ENCODE data around the gene ARL14. TPM values are rescaled to one million over a fixed set of nuclear protein-coding genes. Genes with fewer than 3 reads are reported as not detected.
A peak's percentile ranks its signal among the peaks of the same experiment; 100 is the strongest.

The ARL14 gene
- total RNA-seq, 4 donors from 2014 or later, result not detected

GRCh38 chr3:160671995-160672394 lies 5.0 kb upstream of the ARL14 start:
- TF ChIP-seq POLR2A (IDR thresholded peaks at IDR 0.05) (no peak), CTCF (IDR thresholded peaks at IDR 0.05) (no peak), EP300 (IDR thresholded peaks at IDR 0.05) (no peak)
- no peaks in the 10 kb centered on the region for H3K27me3 ChIP-seq
- DNase-seq (ENCODE audit: low spot score in 2 of 2), result no peak
- no peaks in the 10 kb centered on the region for H3K36me3 ChIP-seq
- H3K27ac ChIP-seq, result no peak overlapping the region
- H3K9me3 ChIP-seq, result no peaks in the 10 kb centered on the region
- 89 to 96% methylated on average over 2 of the region's 2 CpGs for WGBS, 2 donors
- H3K4me1 ChIP-seq, result no peaks in the 10 kb centered on the region
- H3K4me3 ChIP-seq, result no peak overlapping the region

- 97 to 98% methylated on average over 1 of the region's 1 CpG for WGBS, 2 donors
- H3K36me3 ChIP-seq, result no peaks in the 10 kb centered on the region
- no peak for DNase-seq (ENCODE audit: low spot score in 2 of 2)
- no peak overlapping the region for H3K27ac ChIP-seq
- H3K4me3 ChIP-seq, result no peak overlapping the region
- TF ChIP-seq POLR2A (IDR thresholded peaks at IDR 0.05), result no peak
- TF ChIP-seq CTCF (IDR thresholded peaks at IDR 0.05), result no peak
- TF ChIP-seq EP300 (IDR thresholded peaks at IDR 0.05), result no peak
- no peaks in the 10 kb centered on the region for H3K9me3 ChIP-seq
- H3K4me1 ChIP-seq, result no peaks in the 10 kb centered on the region
- H3K27me3 ChIP-seq, result no peaks in the 10 kb centered on the region
Observed at GRCh38 chr3:160673188-160673587, 3.8 kb upstream of the ARL14 start.

GRCh38 chr3:160675566-160676124 lies 1.3 kb upstream of the ARL14 start:
- Histone ChIP-seq H3K27me3 (no peaks in the 10 kb centered on the region), H3K27ac (no peak overlapping the region), H3K36me3 (no peaks in the 10 kb centered on the region), H3K4me1 (no peaks in the 10 kb centered on the region), H3K4me3 (no peak overlapping the region), H3K9me3 (no peaks in the 10 kb centered on the region)
- DNase-seq (ENCODE audit: low spot score in 2 of 2), result no peak
- TF ChIP-seq POLR2A (IDR thresholded peaks at IDR 0.05) (no peak), CTCF (IDR thresholded peaks at IDR 0.05) (no peak), EP300 (IDR thresholded peaks at IDR 0.05) (no peak)

- Histone ChIP-seq H3K9me3 (no peaks in the 10 kb centered on the region), H3K4me1 (no peaks in the 10 kb centered on the region), H3K27ac (peak overlapping the region in 1 of 4 donors; percentile 19), H3K27me3 (no peaks in the 10 kb centered on the region), H3K4me3 (no peak overlapping the region), H3K36me3 (no peaks in the 10 kb centered on the region)
- DNase-seq (ENCODE audit: low spot score in 2 of 2), result no peak
- WGBS, 2 donors, result 59 to 70% methylated on average over 4 of the region's 4 CpGs
- no peak for TF ChIP-seq POLR2A (IDR thresholded peaks at IDR 0.05)
Observed at GRCh38 chr3:160677459-160677881, 510 bp downstream of the ARL14 start.

- no peak for DNase-seq (ENCODE audit: low spot score in 2 of 2)
- TF ChIP-seq EP300 (IDR thresholded peaks at IDR 0.05) (no peak), POLR2A (IDR thresholded peaks at IDR 0.05) (no peak), CTCF (IDR thresholded peaks at IDR 0.05) (no peak)
- H3K9me3 ChIP-seq, result no peaks in the 10 kb centered on the region
- WGBS, 2 donors, result 30 to 33% methylated on average over 5 of the region's 5 CpGs
- no peaks in the 10 kb centered on the region for H3K27me3 ChIP-seq
- peak overlapping the region in 1 of 4 donors; percentile 29 for H3K27ac ChIP-seq
- H3K4me1 ChIP-seq, result no peaks in the 10 kb centered on the region
- H3K4me3 ChIP-seq, result no peak overlapping the region
- no peaks in the 10 kb centered on the region for H3K36me3 ChIP-seq
Observed at GRCh38 chr3:160678292-160678842, 1.4 kb downstream of the ARL14 start.

Data from tibial nerve (tissue), 4 donors.